Trophoblast cell (in vitro differentiated cells and primary cell): Measurements from ENCODE around the gene APOL4.

Experiments
- DNase-seq, 2 donors: peaks; one replicate each; pipeline ENCODE4 v3.0.0-alpha.2; 2016
- H2AFZ ChIP-seq: 2 replicates; pipeline ENCODE4 v1.6.1; 2013; ENCODE audit warnings: low read length, moderate library complexity, mild to moderate bottlenecking; ENCODE audit not compliant: insufficient read depth, poor library complexity
- H2AK5ac ChIP-seq: 2 replicates; pipeline ENCODE4 v1.6.1; 2013; ENCODE audit warnings: mild to moderate bottlenecking, low read length
- H2BK120ac ChIP-seq: 2 replicates; pipeline ENCODE4 v1.6.1; 2013; ENCODE audit warnings: low read length, mild to moderate bottlenecking, moderate library complexity; ENCODE audit not compliant: insufficient read depth, poor library complexity
- H2BK12ac ChIP-seq: 2 replicates; pipeline ENCODE4 v1.6.1; 2013; ENCODE audit warnings: mild to moderate bottlenecking, low read length, moderate library complexity
- H2BK5ac ChIP-seq: 2 replicates; pipeline ENCODE4 v1.6.1; 2013; ENCODE audit warnings: low read length, low read depth, moderate library complexity, mild to moderate bottlenecking; ENCODE audit not compliant: poor library complexity
- H3K14ac ChIP-seq: 2 replicates; pipeline ENCODE4 v1.6.1; 2013; ENCODE audit warnings: mild to moderate bottlenecking, low read length
- H3K18ac ChIP-seq: 2 replicates; pipeline ENCODE4 v1.6.1; 2013; ENCODE audit warnings: mild to moderate bottlenecking, low read length
- H3K23ac ChIP-seq: 2 replicates; pipeline ENCODE4 v1.6.1; 2013; ENCODE audit warnings: low read length
- H3K27ac ChIP-seq: 2 replicates; pipeline ENCODE4 v1.5.1; 2013; ENCODE audit warnings: low read depth, mild to moderate bottlenecking, inconsistent platforms, low read length, moderate library complexity
- H3K27me3 ChIP-seq: 2 replicates; pipeline ENCODE4 v1.6.1; 2013; ENCODE audit warnings: inconsistent platforms, mild to moderate bottlenecking, low read length, moderate library complexity; ENCODE audit not compliant: insufficient read depth
- H3K36me3 ChIP-seq, 2 experiments: 1 replicate in 1 of 2; 2 replicates in 1 of 2; pipeline ENCODE4 v1.6.1; 2013; ENCODE audit warnings: low read length in 2 of 2, mild to moderate bottlenecking in 2 of 2, moderate library complexity in 1 of 2; ENCODE audit not compliant: insufficient read depth in 2 of 2, control insufficient read depth in 1 of 2
- H3K4ac ChIP-seq: 2 replicates; pipeline ENCODE4 v1.6.1; 2013; ENCODE audit warnings: low read depth, mild to moderate bottlenecking, low read length, moderate library complexity
- H3K4me1 ChIP-seq, 2 experiments: 1 replicate in 1 of 2; 2 replicates in 1 of 2; pipeline ENCODE4 v1.6.1; 2013; ENCODE audit warnings: low read length in 2 of 2, mild to moderate bottlenecking in 2 of 2, moderate library complexity in 1 of 2; ENCODE audit not compliant: insufficient read depth in 2 of 2, control insufficient read depth in 1 of 2
- H3K4me2 ChIP-seq: 2 replicates; pipeline ENCODE4 v1.6.1; 2013; ENCODE audit warnings: inconsistent platforms, mild to moderate bottlenecking, low read length, moderate library complexity
- H3K4me3 ChIP-seq: 2 replicates; pipeline ENCODE4 v1.5.1; 2013; ENCODE audit warnings: mild to moderate bottlenecking, low read depth, low read length, inconsistent platforms
- H3K79me1 ChIP-seq: one replicate; pipeline ENCODE4 v1.6.1; 2013; ENCODE audit warnings: low read length
- H3K79me2 ChIP-seq: 2 replicates; pipeline ENCODE4 v1.6.1; 2013; ENCODE audit warnings: low read length, mild to moderate bottlenecking; ENCODE audit not compliant: control insufficient read depth, insufficient read depth, poor library complexity
- H3K9ac ChIP-seq: 2 replicates; pipeline ENCODE4 v1.6.1; 2013; ENCODE audit warnings: mild to moderate bottlenecking, low read length
- H3K9me3 ChIP-seq: 2 replicates; pipeline ENCODE4 v1.6.1; 2013; ENCODE audit warnings: low read depth, mild to moderate bottlenecking, control low read depth, inconsistent platforms, low read length; ENCODE audit not compliant: insufficient read depth
- H4K12ac ChIP-seq: 2 replicates; pipeline ENCODE4 v1.6.1; 2013; ENCODE audit warnings: low read depth, mild to moderate bottlenecking, low read length, moderate library complexity
- H4K8ac ChIP-seq: 2 replicates; pipeline ENCODE4 v1.6.1; 2013; ENCODE audit warnings: low read depth, mild to moderate bottlenecking, low read length, moderate library complexity
- H4K91ac ChIP-seq: one replicate; pipeline ENCODE4 v1.6.1; 2013; ENCODE audit warnings: low read depth, mild to moderate bottlenecking, low read length, moderate library complexity
- WGBS: extraction: QIAGEN DNeasy Blood & Tissue Kit; methylation state at CpG from one replicate; pipeline ENCODE4 v1.1.7; 2013; ENCODE audit warnings: missing lambda C conversion rate; ENCODE audit not compliant: insufficient read length, insufficient coverage; ENCODE audit errors: extremely low coverage; 5-methylcytosine and 5-hydroxymethylcytosine counted together

The APOL4 gene

DNA sequence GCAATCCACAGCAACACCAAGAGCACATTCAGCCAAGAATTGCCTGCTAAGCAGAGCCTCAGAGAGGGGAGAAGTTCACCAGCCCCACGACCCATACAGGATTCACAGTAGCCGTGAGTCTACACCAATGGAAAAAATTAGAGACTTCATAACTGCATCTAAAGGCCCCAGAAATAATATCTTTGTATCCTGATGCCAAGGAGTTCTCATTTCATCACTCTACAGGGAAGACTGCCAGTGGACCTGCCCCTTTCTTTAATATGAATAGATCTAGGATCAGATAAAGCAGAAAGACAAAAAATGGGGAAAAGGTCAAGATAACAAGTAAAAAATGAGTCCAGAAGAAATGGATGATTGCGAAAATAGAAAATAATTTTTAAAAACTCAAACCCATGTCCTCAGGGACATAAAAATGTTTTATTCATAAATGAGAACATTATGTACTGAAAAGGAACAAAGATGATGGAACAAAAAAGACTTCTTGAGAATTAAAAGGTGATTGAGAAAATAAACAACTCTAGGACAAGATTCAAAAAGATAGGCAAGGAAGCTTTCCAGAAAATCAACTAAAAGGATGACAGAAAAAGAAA is 50.5 kb downstream of the APOL4 start:
- Histone ChIP-seq H3K9me3 (no peaks in the 10 kb centered on the region), H4K8ac (no peak overlapping the region), H3K4me2 (no peak overlapping the region), H3K18ac (no peak overlapping the region), H3K14ac (no peak overlapping the region), H3K27ac (no peak overlapping the region), H3K79me2 (no peaks in the 10 kb centered on the region), H2AK5ac (no peak overlapping the region), H4K12ac (no peak overlapping the region), H3K79me1 (no peaks in the 10 kb centered on the region), H3K36me3 (no peaks in the 10 kb centered on the region), H4K91ac (no peak overlapping the region), H3K23ac (no peak overlapping the region), H2AFZ (no peak overlapping the region), H3K27me3 (no peaks in the 10 kb centered on the region), H2BK12ac (no peak overlapping the region), H3K9ac (no peak overlapping the region), H3K4me1 (no peaks in the 10 kb centered on the region), H3K4me3 (no peak overlapping the region), H3K4ac (no peak overlapping the region), H2BK120ac (no peak overlapping the region), H2BK5ac (no peak overlapping the region)
- DNase-seq = no peak
- no CpG with 5 or more reads among the region's 3 CpGs for WGBS

GRCh38 chr22:36149441-36149840 is 52.2 kb downstream of the APOL4 start:
- Histone ChIP-seq H3K36me3 (no peaks in the 10 kb centered on the region), H2BK120ac (no peak overlapping the region), H3K79me2 (no peaks in the 10 kb centered on the region), H3K14ac (no peak overlapping the region), H3K4me2 (no peak overlapping the region), H3K4ac (no peak overlapping the region), H3K9ac (no peak overlapping the region), H4K8ac (no peak overlapping the region), H3K18ac (no peak overlapping the region), H3K4me3 (no peak overlapping the region), H2BK5ac (no peak overlapping the region), H4K12ac (no peak overlapping the region), H3K4me1 (no peaks in the 10 kb centered on the region), H3K79me1 (no peaks in the 10 kb centered on the region), H3K23ac (no peak overlapping the region), H3K9me3 (no peaks in the 10 kb centered on the region), H4K91ac (no peak overlapping the region), H2AK5ac (no peak overlapping the region), H2BK12ac (no peak overlapping the region), H3K27ac (no peak overlapping the region), H2AFZ (no peak overlapping the region), H3K27me3 (no peaks in the 10 kb centered on the region)
- no CpG with 5 or more reads among the region's 4 CpGs for WGBS
- peak in 1 of 2 donors; percentile 10 for DNase-seq

DNA sequence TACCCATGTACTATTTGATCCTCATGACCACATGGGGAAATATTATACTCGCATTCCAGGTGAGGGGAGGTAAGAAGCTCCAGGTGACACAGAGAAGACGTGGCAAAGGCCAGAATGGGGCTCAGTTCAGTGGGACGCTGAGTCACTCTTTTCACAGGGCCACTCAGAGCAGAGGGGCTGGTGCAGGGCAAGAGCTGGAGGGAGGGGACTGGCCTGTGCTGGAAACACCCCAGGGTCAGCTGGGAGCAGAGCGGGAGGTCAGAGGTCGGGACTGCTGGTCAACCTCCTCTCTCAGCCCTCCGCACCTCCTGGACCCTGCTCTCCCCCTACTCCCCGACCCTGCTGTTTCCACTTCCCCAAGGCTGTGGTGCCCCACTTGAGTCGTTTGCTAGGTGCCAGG is 53.2 kb downstream of the APOL4 start:
- Histone ChIP-seq H3K4ac (no peak overlapping the region), H3K18ac (no peak overlapping the region)
- WGBS = no CpG with 5 or more reads among the region's 8 CpGs

DNA sequence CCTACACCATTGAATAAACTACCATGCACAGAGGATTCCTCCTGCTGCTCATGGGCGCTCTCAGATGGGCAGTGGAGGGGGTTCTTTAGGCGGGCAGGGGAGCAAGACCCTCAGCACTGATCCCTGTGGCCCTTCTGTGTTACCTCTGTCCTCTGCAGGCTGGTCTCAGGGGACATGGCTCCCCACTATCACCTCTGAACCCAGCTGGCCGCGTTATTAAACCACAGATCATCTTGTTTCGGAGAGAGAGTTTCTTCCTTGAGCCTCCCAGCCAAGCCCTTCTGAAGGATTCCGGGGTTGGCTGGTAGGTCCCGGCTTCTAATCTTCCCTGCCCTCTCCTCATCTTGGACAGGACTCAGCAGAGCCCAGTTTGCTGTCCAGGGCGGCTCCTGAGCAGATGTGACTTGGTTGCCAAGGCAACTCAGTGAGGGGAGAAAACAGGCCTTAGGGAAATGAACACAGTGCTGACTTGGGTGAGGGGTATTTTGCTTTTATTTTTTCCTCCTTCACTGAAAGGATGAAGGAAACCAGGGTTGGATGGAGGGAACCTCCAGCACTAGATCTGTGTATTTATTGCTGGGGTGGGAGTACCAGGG is 54.3 kb downstream of the APOL4 start:
- Histone ChIP-seq H3K4me2 (no peak overlapping the region), H2BK5ac (no peak overlapping the region), H3K36me3 (no peaks in the 10 kb centered on the region), H3K79me1 (no peaks in the 10 kb centered on the region), H3K9me3 (peaks cover 2% of the 10 kb centered on the region), H3K23ac (no peak overlapping the region), H4K91ac (no peak overlapping the region), H3K14ac (no peak overlapping the region), H2AFZ (no peak overlapping the region), H3K4me1 (no peaks in the 10 kb centered on the region), H2BK120ac (no peak overlapping the region), H4K8ac (no peak overlapping the region), H3K4ac (no peak overlapping the region), H3K79me2 (no peaks in the 10 kb centered on the region), H3K9ac (no peak overlapping the region), H4K12ac (no peak overlapping the region), H3K27me3 (no peaks in the 10 kb centered on the region), H3K4me3 (no peak overlapping the region), H3K27ac (no peak overlapping the region), H2BK12ac (no peak overlapping the region), H3K18ac (no peak overlapping the region), H2AK5ac (no peak overlapping the region)
- WGBS = no CpG with 5 or more reads among the region's 8 CpGs
- no peak for DNase-seq

More for the DNA sequence above, 53.2 kb downstream of the APOL4 start:
- no peak overlapping the region for H2BK12ac ChIP-seq
- no peaks in the 10 kb centered on the region for H3K4me1 ChIP-seq
- H2BK120ac ChIP-seq = no peak overlapping the region
- no peak overlapping the region for H3K14ac ChIP-seq
- no peak overlapping the region for H2BK5ac ChIP-seq
- H3K27me3 ChIP-seq = no peaks in the 10 kb centered on the region
- no peaks in the 10 kb centered on the region for H3K36me3 ChIP-seq
- no peak overlapping the region for H2AK5ac ChIP-seq
- no peak overlapping the region for H2AFZ ChIP-seq
- H3K4me2 ChIP-seq = no peak overlapping the region
- H4K12ac ChIP-seq = no peak overlapping the region
- no peak overlapping the region for H4K8ac ChIP-seq
- no peak overlapping the region for H3K4me3 ChIP-seq
- no peak for DNase-seq
- H3K79me2 ChIP-seq = no peaks in the 10 kb centered on the region
- H3K23ac ChIP-seq = no peak overlapping the region
- no peak overlapping the region for H4K91ac ChIP-seq
- no peaks in the 10 kb centered on the region for H3K9me3 ChIP-seq
- no peak overlapping the region for H3K9ac ChIP-seq
- no peak overlapping the region for H3K27ac ChIP-seq
- H3K79me1 ChIP-seq = no peaks in the 10 kb centered on the region
